ENCODE results near the gene TEDC1. TPM values are rescaled to one million over a fixed set of nuclear protein-coding genes. Genes with fewer than 3 reads are reported as not detected.

Gene TEDC1
- total RNA-seq, 1 donor from 2014 or later = 4.0 TPM

GRCh38 chr14:105494606-105494929 is 3.5 kb downstream of the TEDC1 start:
- Histone ChIP-seq H3K4me3 (no peak overlapping the region), H3K9me3 (replicated peaks) (no peaks in the 10 kb centered on the region), H3K27me3 (ENCODE audit: low read depth) (no peaks in the 10 kb centered on the region), H3K4me1 (peaks cover 40% of the 10 kb centered on the region), H3K36me3 (peaks cover 9% of the 10 kb centered on the region), H3K27ac (replicated peaks) (no peak overlapping the region)
- intact Hi-C loops (cut with micrococcal nuclease) = no loop called here
- no peak for TF ChIP-seq CTCF (IDR thresholded peaks at IDR 0.05; ENCODE audit: borderline replicate concordance)
- DNase-seq = no peak

DNA sequence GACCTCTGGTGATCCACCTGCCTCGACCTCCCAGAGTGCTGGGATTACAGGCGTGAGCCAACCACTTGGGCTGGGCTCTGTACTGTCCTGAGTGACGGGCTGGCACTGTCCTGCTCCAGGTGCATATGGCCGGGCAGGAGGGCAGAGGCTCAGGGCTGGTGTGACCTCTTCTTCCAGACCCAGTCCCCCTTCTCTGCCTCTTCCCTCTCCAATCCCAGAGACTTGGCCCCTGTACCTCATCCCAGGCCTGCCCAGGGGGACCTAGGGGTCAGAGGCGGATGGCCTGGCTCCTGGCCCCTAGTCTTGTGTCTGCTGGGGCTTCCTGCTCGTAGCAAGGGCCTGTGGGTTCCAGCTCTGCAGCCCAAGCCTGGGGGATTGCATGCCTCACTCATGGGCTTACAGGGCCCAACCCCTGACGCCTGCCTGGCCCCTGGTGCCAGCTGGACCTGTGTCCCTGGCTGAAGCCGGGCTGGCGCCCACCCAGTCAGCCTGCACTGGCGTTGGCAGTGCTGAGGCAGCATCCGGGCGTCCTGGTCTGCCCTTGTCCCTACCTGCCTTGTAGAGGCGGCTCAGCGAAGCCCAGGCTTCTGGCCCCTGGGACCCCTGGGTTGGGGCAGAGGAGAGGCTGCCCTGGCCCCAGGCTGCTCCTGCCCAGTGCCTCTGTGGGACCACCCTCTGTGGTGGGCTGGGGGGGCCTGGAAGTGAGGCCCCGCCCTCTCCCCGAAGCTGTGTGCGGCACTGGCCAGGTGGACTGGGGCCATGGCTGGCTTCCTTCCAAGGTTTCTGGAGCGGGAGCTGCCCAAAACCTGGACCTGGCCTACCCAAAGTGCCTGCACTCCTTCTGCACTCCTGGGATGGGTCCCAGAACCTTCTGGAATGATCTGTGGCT is 4.3 kb downstream of the TEDC1 start:
- Histone ChIP-seq H3K27me3 (ENCODE audit: low read depth) (no peaks in the 10 kb centered on the region), H3K27ac (replicated peaks) (peak overlapping the region; percentile 74), H3K4me1 (peaks cover 33% of the 10 kb centered on the region), H3K4me3 (no peak overlapping the region), H3K36me3 (peaks cover 9% of the 10 kb centered on the region), H3K9me3 (replicated peaks) (no peaks in the 10 kb centered on the region)
- intact Hi-C loops (cut with micrococcal nuclease) = no loop called here
- no peak for TF ChIP-seq CTCF (IDR thresholded peaks at IDR 0.05; ENCODE audit: borderline replicate concordance)
- peak; percentile 58 for DNase-seq

- peaks cover 32% of the 10 kb centered on the region for H3K4me1 ChIP-seq
- H3K4me3 ChIP-seq = no peak overlapping the region
- H3K27me3 ChIP-seq (ENCODE audit: low read depth) = no peaks in the 10 kb centered on the region
- no peaks in the 10 kb centered on the region for H3K9me3 ChIP-seq (replicated peaks)
- intact Hi-C loops (cut with micrococcal nuclease) = no loop called here
- H3K27ac ChIP-seq (replicated peaks) = peak overlapping the region; percentile 74
- peak; percentile 2 for DNase-seq
- H3K36me3 ChIP-seq = peaks cover 9% of the 10 kb centered on the region
- no peak for TF ChIP-seq CTCF (IDR thresholded peaks at IDR 0.05; ENCODE audit: borderline replicate concordance)
Observed at GRCh38 chr14:105495990-105496830, 5.2 kb downstream of the TEDC1 start.

DNA sequence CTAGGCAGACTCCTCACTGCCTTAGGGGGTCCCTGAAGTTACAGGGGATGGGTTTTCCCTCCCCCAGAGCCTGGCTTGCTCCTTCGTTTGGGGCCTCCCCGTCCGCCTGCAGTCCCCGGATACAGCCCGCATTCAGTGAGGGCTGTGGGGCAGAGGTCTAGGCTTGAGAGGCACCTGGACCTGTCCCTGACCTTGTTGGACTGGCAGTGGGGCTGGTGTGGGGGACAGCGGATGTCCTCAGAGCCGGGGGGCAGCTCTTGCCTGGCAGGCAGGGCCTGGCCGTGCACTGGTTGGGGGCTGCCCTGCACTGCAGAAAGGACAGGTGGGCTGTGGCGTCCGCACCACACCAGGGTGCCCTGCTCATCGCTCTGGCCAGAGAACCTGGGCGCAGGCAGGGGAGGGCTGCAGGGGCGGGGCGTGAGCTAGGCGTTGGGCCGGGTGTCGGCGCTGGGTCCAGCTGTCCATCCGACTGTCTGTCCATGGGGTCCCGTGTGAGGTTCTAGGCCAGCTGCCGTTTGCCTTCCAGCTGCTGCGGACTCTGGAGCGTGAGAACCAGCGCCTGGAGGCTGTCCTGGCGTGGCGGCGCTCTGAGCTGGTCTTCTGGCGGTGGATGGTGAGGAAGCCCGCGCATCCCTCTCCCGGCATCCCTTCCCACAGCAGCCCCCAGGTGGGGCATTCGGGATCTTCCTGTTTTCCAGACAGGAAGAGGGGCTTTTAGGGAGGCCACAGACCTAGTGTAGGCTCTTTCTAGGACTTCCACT is 6.0 kb downstream of the TEDC1 start:
- no peak for TF ChIP-seq CTCF (IDR thresholded peaks at IDR 0.05; ENCODE audit: borderline replicate concordance)
- intact Hi-C loops (cut with micrococcal nuclease) = no loop called here
- no peak overlapping the region for H3K4me3 ChIP-seq

More for the DNA sequence above, 6.0 kb downstream of the TEDC1 start:
- no peaks in the 10 kb centered on the region for H3K9me3 ChIP-seq (replicated peaks)
- DNase-seq = no peak
- H3K36me3 ChIP-seq = peaks cover 9% of the 10 kb centered on the region
- H3K27ac ChIP-seq (replicated peaks) = no peak overlapping the region
- H3K27me3 ChIP-seq (ENCODE audit: low read depth) = no peaks in the 10 kb centered on the region
- H3K4me1 ChIP-seq = peaks cover 24% of the 10 kb centered on the region

All from left ventricle myocardium inferior (tissue), 1 donor.